ENCODE data around the gene TBCK. TPM values are rescaled to one million over a fixed set of nuclear protein-coding genes. Genes with fewer than 3 reads are reported as not detected.

The TBCK gene
- total RNA-seq, 4 donors from 2014 or later = 25.3 to 40.0 (median 37.2) TPM

DNA sequence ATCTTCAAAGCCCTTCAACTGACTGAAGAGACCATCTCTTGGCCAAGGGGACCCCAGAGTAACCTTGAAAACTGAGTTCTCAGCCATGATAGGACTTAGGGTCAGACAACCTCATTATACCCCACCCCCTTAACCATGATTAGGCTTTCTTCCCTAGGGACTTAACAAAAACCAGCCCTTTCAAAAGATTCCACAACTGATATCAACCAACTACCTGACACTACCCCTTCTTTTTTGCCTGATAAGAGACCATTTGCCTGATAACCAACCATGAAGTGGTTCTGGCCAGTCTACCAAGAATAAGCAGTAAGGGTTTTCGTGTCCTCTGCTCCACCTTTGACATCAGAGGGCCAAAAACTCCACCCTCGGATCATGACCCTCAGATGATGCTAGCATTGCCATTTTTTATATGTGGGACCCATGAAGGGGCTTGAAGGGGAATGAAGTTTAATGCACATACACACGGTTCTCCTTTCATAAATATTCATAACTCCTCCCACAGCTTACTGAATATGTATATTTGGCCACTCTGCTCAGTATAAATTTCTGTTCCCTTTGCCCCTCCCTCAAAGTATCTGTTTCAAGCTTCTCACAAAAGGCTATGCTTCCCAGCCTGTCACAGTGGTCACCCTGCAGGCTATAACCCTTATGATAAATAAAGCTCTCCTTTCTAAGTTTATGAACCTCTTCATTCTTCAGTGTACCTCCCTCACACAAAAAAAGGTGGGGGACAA lies 12.3 kb downstream of the TBCK start:
- TF ChIP-seq, protein P1, sequence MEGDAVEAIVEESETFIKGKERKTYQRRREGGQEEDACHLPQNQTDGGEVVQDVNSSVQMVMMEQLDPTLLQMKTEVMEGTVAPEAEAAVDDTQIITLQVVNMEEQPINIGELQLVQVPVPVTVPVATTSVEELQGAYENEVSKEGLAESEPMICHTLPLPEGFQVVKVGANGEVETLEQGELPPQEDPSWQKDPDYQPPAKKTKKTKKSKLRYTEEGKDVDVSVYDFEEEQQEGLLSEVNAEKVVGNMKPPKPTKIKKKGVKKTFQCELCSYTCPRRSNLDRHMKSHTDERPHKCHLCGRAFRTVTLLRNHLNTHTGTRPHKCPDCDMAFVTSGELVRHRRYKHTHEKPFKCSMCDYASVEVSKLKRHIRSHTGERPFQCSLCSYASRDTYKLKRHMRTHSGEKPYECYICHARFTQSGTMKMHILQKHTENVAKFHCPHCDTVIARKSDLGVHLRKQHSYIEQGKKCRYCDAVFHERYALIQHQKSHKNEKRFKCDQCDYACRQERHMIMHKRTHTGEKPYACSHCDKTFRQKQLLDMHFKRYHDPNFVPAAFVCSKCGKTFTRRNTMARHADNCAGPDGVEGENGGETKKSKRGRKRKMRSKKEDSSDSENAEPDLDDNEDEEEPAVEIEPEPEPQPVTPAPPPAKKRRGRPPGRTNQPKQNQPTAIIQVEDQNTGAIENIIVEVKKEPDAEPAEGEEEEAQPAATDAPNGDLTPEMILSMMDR (IDR thresholded peaks at IDR 0.05) = no peak
- DNase-seq (ENCODE audit: low spot score) (no peak), ATAC-seq (ENCODE audit: low FRiP score) (no peak)

DNA sequence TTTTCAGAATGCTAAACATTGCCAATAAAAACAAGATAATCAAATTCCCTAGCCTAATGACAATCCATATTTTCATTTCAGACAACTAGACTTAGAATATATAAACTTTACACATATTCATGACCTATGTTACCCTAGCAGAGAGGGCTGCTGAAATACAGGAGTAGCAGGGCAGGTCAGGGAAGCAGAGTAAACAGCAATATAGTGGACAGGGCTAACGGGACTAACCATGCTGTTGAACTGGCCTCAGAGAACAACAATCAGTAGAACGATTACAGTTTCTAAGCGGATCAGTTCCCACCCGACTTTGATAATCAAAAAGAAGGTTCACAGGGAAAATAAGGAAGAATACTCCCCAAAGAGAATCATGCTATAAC lies 14.0 kb downstream of the TBCK start:
- TF ChIP-seq, protein P1 (IDR thresholded peaks at IDR 0.05) = no peak
- DNase-seq (ENCODE audit: low spot score) (no peak), ATAC-seq (ENCODE audit: low FRiP score) (no peak)

DNA sequence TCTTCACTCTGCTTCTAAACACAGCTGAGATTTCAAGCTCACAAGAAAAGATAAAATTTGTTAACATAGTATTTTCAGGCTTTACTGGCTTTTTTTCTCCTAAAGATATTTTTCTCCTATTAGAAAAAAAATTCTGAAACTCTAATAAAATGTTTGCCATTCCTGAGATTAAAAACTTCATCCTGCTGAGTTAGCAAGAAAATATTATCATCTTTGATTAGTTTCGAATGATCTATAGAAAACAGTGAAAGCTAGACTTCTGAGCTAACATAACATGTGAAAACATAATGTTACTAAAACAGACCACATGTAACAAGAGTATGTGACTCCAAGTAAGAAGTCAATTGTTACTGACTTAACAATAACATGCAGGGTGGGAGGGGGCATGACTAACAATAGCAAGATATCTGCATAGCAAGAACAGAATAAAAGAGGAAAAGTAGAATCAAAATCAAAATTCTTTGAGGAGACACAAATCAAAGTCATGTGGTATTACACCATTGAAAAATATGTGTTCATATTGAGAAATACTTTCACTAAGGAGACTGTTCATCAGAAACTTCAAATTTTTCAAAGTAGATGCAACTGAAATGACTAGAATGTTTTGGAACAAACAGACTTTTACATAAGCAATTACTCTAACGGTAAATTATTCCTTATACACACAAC lies 14.5 kb downstream of the TBCK start:
- ATAC-seq (ENCODE audit: low FRiP score) = no peak
- DNase-seq (ENCODE audit: low spot score) = no peak
- TF ChIP-seq, protein P1 (IDR thresholded peaks at IDR 0.05) = no peak

DNA sequence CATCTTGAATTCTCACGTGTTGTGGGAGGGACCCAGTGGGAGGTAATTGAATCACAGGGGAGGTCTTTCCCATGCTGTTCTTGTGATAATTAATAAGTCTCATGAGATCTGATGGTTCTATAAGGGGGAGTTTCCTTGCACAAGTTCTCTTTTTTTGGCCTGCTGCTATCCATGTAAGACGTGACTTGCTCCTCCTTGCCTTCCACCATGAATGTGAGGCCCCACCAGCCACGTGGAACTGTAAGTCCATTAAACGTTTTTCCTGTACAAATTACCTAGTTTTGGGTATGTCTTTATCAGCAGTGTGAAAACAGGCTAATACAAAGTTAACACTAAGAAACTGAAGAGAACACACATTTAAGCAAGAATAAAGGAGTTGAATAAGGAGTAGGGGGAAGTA lies 16.0 kb downstream of the TBCK start:
- TF ChIP-seq, protein P1 (IDR thresholded peaks at IDR 0.05) = no peak
- ATAC-seq (ENCODE audit: low FRiP score) (no peak), DNase-seq (ENCODE audit: low spot score) (no peak)

DNA sequence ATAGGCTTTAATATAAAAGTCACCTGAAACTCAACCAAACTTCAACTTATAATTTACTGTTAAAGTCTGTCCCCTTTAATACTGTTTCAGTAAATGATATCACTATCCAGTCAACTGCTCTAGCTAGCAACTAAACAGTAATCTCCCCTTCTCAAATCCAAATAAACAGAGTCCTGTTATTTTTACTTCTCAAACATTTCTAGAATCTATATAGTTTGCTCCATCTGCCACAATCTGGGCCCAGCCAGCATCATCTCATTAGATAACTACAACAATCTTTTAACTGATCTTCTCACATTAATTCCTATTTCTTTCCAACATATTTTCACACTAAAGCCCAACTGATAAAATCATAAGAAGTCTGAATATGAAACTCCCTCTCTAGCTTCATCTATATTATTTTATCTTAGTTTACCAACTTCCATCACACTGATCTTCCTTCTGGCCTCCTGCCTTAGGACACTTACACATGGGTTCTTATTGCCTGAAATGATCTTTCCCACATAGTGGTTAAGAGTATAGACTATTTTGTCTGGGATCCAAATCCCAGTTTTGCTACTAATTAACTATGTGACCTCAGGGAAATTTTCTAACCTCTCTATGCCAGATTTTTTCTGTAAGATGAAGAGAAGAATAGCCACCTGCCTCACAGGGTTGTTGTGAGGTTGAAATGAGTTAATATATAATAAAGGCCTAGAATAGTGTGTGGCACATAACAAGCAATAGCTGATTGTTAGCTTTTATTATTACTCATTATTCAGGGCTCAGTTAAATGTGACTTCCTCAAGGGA lies 18.6 kb downstream of the TBCK start:
- DNase-seq (ENCODE audit: low spot score) (no peak), ATAC-seq (ENCODE audit: low FRiP score) (no peak)
- TF ChIP-seq, protein P1 (IDR thresholded peaks at IDR 0.05) = no peak

DNA sequence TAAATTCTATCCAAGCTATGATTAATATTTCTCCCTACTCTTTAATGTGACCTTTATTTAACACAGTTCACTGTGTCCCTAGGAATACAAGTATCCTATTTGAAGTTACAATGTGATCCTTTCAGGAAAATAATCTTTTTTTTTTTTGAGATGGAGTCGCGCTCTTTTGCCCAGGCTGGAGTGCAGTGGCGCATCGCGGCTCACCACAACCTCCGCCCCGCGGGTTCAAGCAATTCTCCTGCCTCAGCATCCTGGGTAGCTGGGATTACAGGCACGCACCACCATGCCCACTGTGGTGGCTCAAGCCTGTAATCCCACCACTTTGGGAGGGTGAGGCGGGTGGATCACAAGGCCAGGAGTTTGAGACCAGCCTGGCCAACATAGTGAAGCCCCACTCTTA lies 21.9 kb downstream of the TBCK start:
- TF ChIP-seq, protein P1 (IDR thresholded peaks at IDR 0.05) = no peak
- ATAC-seq (ENCODE audit: low FRiP score) (no peak), DNase-seq (ENCODE audit: low spot score) (no peak)
